HepG2 (cell line): ENCODE results near the gene LY6G5B. TPM values are rescaled to one million over a fixed set of nuclear protein-coding genes. Genes with fewer than 3 reads are reported as not detected.

Source experiments
- ATF1 ChIP-seq: IDR thresholded peaks from 2 replicates; pipeline ENCODE4 v1.6.1; 2016; ENCODE audit warnings: mild to moderate bottlenecking, control low read depth
- BRCA1 ChIP-seq: sonication (generic); formaldehyde crosslinking; IDR thresholded peaks from 2 replicates; pipeline ENCODE4 v1.4.0; 2020; ENCODE audit warnings: missing genetic modification reagents
- CSRNP2 ChIP-seq: sonication (generic); formaldehyde crosslinking; conservative IDR thresholded peaks from 2 replicates; pipeline ENCODE4 v1.8.0; 2022; ENCODE audit warnings: low read depth, missing genetic modification reagents
- EZH2 ChIP-seq: conservative IDR thresholded peaks from 2 replicates; pipeline ENCODE4 v1.6.1; 2012; ENCODE audit warnings: mild to moderate bottlenecking, low read depth, low read length, moderate library complexity
- HMG20B ChIP-seq: conservative IDR thresholded peaks from 2 replicates; pipeline ENCODE4 v1.6.1; 2016; ENCODE audit warnings: missing genetic modification reagents, missing compliant biosample characterization
- HNF4A ChIP-seq: sonication (generic); formaldehyde crosslinking; IDR thresholded peaks from 2 replicates; pipeline ENCODE4 v1.4.0; 2020; ENCODE audit warnings: missing genetic modification reagents
- KDM6A ChIP-seq: IDR thresholded peaks from 2 replicates; pipeline ENCODE4 v1.6.1; 2016; ENCODE audit warnings: low read depth
- MAF1 ChIP-seq: sonication (generic); formaldehyde crosslinking; IDR thresholded peaks from 2 replicates; pipeline ENCODE4 v1.5.0; 2020; ENCODE audit warnings: missing genetic modification reagents, borderline replicate concordance
- MYC ChIP-seq: sonication (generic); formaldehyde crosslinking; IDR thresholded peaks from 2 replicates; pipeline ENCODE4 v1.9.0; 2021; ENCODE audit warnings: missing genetic modification reagents, borderline replicate concordance
- NBN ChIP-seq: fragments of 450-650 bp; conservative IDR thresholded peaks from 2 replicates; pipeline ENCODE4 v1.6.1; 2017
- NR2C2 ChIP-seq: sonication (generic); formaldehyde crosslinking; IDR thresholded peaks from 2 replicates; pipeline ENCODE4 v1.4.0; 2020; ENCODE audit warnings: missing genetic modification reagents, mild to moderate bottlenecking, moderate library complexity, borderline replicate concordance
- PHF20 ChIP-seq: sonication (generic); formaldehyde crosslinking; IDR thresholded peaks from 2 replicates; pipeline ENCODE4 v1.5.0; 2020; ENCODE audit warnings: mild to moderate bottlenecking, missing genetic modification reagents
- POLR2AphosphoS5 ChIP-seq: IDR thresholded peaks from 2 replicates; pipeline ENCODE4 v1.6.1; 2012; ENCODE audit warnings: low read depth, low read length
- U2AF1 ChIP-seq: fragments of 200-400 bp; formaldehyde crosslinking; optimal IDR thresholded peaks from 2 replicates; pipeline ENCODE3; 2017; ENCODE audit warnings: mild to moderate bottlenecking, low read depth, low read length
- YEATS2 ChIP-seq: sonication (generic); formaldehyde crosslinking; IDR thresholded peaks from 2 replicates; pipeline ENCODE4 v1.4.0; 2020; ENCODE audit warnings: missing genetic modification reagents, borderline replicate concordance
- ZMYM4 ChIP-seq: sonication (generic); formaldehyde crosslinking; IDR thresholded peaks from 2 replicates; pipeline ENCODE4 v1.8.1; 2023; ENCODE audit warnings: mild to moderate bottlenecking, missing genetic modification reagents
- ZNF235 ChIP-seq: sonication (generic); formaldehyde crosslinking; IDR thresholded peaks from 2 replicates; pipeline ENCODE4 v1.8.1; 2023; ENCODE audit warnings: mild to moderate bottlenecking, missing genetic modification reagents, borderline replicate concordance
- ZNF329 ChIP-seq: sonication (generic); formaldehyde crosslinking; IDR thresholded peaks from 2 replicates; pipeline ENCODE4 v1.9.0; 2021; ENCODE audit warnings: low read depth, mild to moderate bottlenecking, missing genetic modification reagents
- ZNF331 ChIP-seq: sonication (generic); formaldehyde crosslinking; IDR thresholded peaks from 2 replicates; pipeline ENCODE4 v1.4.0; 2020; ENCODE audit warnings: missing genetic modification reagents
- ZNF337 ChIP-seq: sonication (generic); formaldehyde crosslinking; IDR thresholded peaks from 2 replicates; pipeline ENCODE4 v1.5.1; 2020; ENCODE audit warnings: missing genetic modification reagents, low read depth, mild to moderate bottlenecking, borderline replicate concordance
- ZNF362 ChIP-seq: sonication (generic); formaldehyde crosslinking; IDR thresholded peaks from 2 replicates; pipeline ENCODE4 v1.4.0; 2020; ENCODE audit warnings: missing genetic modification reagents, mild to moderate bottlenecking, borderline replicate concordance
- ZNF598 ChIP-seq: sonication (generic); formaldehyde crosslinking; IDR thresholded peaks from 2 replicates; pipeline ENCODE4 v1.5.1; 2020; ENCODE audit warnings: mild to moderate bottlenecking, missing genetic modification reagents, borderline replicate concordance
- ZNF720 ChIP-seq: sonication (generic); formaldehyde crosslinking; IDR thresholded peaks from 2 replicates; pipeline ENCODE4 v1.4.0; 2020; ENCODE audit warnings: missing genetic modification reagents
- ZSCAN30 ChIP-seq: sonication (generic); formaldehyde crosslinking; IDR thresholded peaks from 2 replicates; pipeline ENCODE4 v1.5.0; 2020; ENCODE audit warnings: mild to moderate bottlenecking, missing genetic modification reagents
- ZSCAN9 ChIP-seq: IDR thresholded peaks from 2 replicates; pipeline ENCODE4 v1.6.1; 2016; ENCODE audit warnings: borderline replicate concordance
- polyA plus RNA-seq, 8 experiments: library from polyadenylated mRNA; depleted of rRNA in 3 of 8; stranded (reverse) in 7 of 8; unstranded in 1 of 8; fragments of >200 nt; fragmentation: Illumina TruSeq in 4 of 8; extraction: Trizol in 4 of 8; gene quantifications; 2 replicates each; pipeline versions ENCODE4 v1.2.1 to v1.2.3, GENCODE V29; 2011 to 2016; ENCODE audit warnings: low read depth in 4 of 8, missing spikeins in 1 of 8, mixed read lengths in 1 of 8; ENCODE audit not compliant: insufficient read depth in 1 of 8
- total RNA-seq, 5 experiments: library from RNA; depleted of rRNA; stranded (reverse); fragments of >200 nt; fragmentation: Illumina TruSeq; extraction: Trizol; gene quantifications; 2 replicates each; pipeline ENCODE4 v1.2.3, GENCODE V29; 2016; ENCODE audit warnings: low read depth in 1 of 5
- TF ChIP-seq, protein P1 (sequence below): IDR thresholded peaks from 2 replicates; pipeline ENCODE4 v1.6.1; 2016; ENCODE audit warnings: missing biosample characterization, missing genetic modification reagents, low read depth

The LY6G5B gene
- total and polyA plus RNA-seq, 2 of the 13 experiments (the other 11 are each of a cell fraction or from before 2014, with no cell fraction given): 7.8 to 15.7 TPM

DNA sequence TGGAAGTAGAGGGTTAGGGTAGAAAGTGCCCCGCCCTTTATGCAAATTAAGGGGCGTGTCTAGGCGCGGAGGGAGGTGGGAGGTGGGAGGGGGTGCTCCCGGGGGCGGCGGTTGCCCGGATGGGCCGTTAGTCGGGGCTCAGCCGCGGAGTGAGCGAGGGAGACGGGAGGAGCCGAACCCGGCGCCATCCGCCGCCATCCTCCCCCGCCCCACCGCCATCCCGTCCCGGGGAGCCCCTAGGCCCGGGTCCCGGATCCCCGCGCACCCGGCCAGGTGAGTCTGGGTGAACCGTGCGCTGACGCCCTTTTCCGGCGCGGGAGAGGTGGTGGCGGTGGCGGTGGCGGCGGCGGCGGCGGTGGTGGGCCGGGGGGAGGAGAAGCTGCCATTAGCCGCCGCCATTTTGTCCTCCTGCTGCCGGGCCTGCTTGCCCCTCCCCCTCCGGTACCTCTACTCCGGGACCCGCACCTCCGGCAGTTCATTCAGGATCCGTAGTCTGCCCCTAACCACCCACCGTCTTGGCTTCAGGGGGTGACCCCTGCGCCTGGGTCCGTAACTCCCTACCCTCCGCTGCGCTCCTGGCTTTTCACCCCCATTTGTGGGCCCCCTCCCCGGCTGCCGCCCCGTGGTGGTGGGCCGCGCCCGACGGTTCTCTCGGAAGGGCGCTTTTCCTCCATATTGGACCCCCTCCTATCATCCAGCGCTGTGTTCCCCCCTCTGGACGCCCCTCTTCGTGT is 49.0 kb upstream of the LY6G5B start, which contains the start of gene PRRC2A (continued):
- TF ChIP-seq U2AF1 (no peak), MAF1 (CRISPR knock-in tag) (peak; percentile 64; the same call in 1 of the 2 replicates), KDM6A (CRISPR knock-in tag) (no peak), NR2C2 (CRISPR knock-in tag) (no peak), YEATS2 (peak; percentile 95), ZNF362 (CRISPR knock-in tag) (no peak), ZNF329 (CRISPR knock-in tag) (peak; percentile 19; the same call in 1 of the 2 replicates), MYC (CRISPR knock-in tag) (peak; percentile 73), BRCA1 (CRISPR knock-in tag) (no peak), NBN (no peak), ZNF235 (0 out of 2 replicates have a peak, but pooled peaks have one; percentile 59), ZSCAN30 (CRISPR knock-in tag) (peak; percentile 65; the same call in 1 of the 2 replicates), EZH2 (no peak), ATF1 (CRISPR knock-in tag) (no peak), POLR2AphosphoS5 (peak; percentile 56; the same call in 1 of the 2 replicates), ZNF337 (CRISPR knock-in tag) (no peak), ZMYM4 (CRISPR knock-in tag) (no peak), HMG20B (0 out of 2 replicates have a peak, but pooled peaks have one; percentile 48), PHF20 (CRISPR knock-in tag) (no peak; the same call in 1 of the 2 replicates), HNF4A (CRISPR knock-in tag) (no peak), ZNF720 (CRISPR knock-in tag) (no peak), ZNF331 (CRISPR knock-in tag) (no peak; the same call in 1 of the 2 replicates), CSRNP2 (CRISPR knock-in tag) (no peak), ZNF598 (CRISPR knock-in tag) (peak; percentile 39; the same call in 1 of the 2 replicates), ZSCAN9 (CRISPR knock-in tag) (0 out of 2 replicates have a peak, but pooled peaks have one; percentile 35)
- TF ChIP-seq, protein P1, sequence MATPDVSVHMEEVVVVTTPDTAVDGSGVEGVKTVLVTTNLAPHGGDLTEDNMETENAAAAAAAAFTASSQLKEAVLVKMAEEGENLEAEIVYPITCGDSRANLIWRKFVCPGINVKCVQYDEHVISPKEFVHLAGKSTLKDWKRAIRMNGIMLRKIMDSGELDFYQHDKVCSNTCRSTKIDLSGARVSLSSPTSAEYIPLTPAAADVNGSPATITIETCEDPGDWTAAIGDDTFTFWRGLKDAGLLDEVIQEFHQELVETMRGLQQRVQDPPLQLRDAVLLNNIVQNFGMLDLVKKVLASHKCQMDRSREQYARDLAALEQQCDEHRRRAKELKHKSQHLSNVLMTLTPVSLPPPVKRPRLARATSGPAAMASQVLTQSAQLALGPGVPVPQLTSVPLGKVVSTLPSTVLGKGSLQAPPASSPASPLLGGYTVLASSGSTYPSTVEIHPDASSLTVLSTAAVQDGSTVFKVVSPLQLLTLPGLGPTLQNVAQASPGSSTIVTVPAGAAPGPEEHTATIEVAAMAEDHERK (CRISPR knock-in tag): 0 out of 2 replicates have a peak, but pooled peaks have one; percentile 0
